KMS-11 (cell line): ENCODE data around the gene MGAT5B.

Experiments used
- H2AFZ ChIP-seq: fragments of 200-600 bp; sonication (generic); 2 replicates; pipeline ENCODE4 v1.6.1; 2016; ENCODE audit warnings: antibody characterized with exemption, mixed run types, low read depth
- H3K27ac ChIP-seq: fragments of 200-600 bp; sonication (generic); 2 replicates; pipeline ENCODE4 v1.6.1; 2016; ENCODE audit warnings: mild to moderate bottlenecking, mixed run types
- H3K27me3 ChIP-seq: fragments of 200-600 bp; sonication (generic); 2 replicates; pipeline ENCODE4 v1.6.1; 2017; ENCODE audit warnings: mild to moderate bottlenecking, low read depth, mixed run types, moderate library complexity; ENCODE audit not compliant: insufficient read depth
- H3K36me3 ChIP-seq: fragments of 200-600 bp; sonication (generic); 2 replicates; pipeline ENCODE4 v1.6.1; 2017; ENCODE audit warnings: mild to moderate bottlenecking, mixed run types; ENCODE audit not compliant: insufficient read depth
- H3K4me1 ChIP-seq: fragments of 200-600 bp; sonication (generic); 2 replicates; pipeline ENCODE4 v1.6.1; 2016; ENCODE audit warnings: mild to moderate bottlenecking, low read depth, mixed run types; ENCODE audit not compliant: poor library complexity, severe bottlenecking
- H3K4me2 ChIP-seq: fragments of 200-600 bp; sonication (generic); 2 replicates; pipeline ENCODE4 v1.7.0; 2016; ENCODE audit warnings: mild to moderate bottlenecking, mixed run types
- H3K4me3 ChIP-seq: fragments of 200-600 bp; sonication (generic); IDR thresholded peaks from 2 replicates; pipeline ENCODE4 v1.6.1; 2017; ENCODE audit warnings: low read depth, low read length, mixed read lengths; ENCODE audit not compliant: insufficient read depth
- H3K79me2 ChIP-seq: fragments of 200-600 bp; sonication (generic); 2 replicates; pipeline ENCODE4 v1.6.1; 2016; ENCODE audit warnings: low read depth, mixed run types; ENCODE audit not compliant: insufficient read depth
- H3K9ac ChIP-seq: fragments of 200-600 bp; sonication (generic); 2 replicates; pipeline ENCODE4 v1.6.1; 2016; ENCODE audit warnings: mild to moderate bottlenecking, mixed run types
- H4K20me1 ChIP-seq: fragments of 200-600 bp; sonication (generic); 2 replicates; pipeline ENCODE4 v1.6.1; 2016; ENCODE audit warnings: mild to moderate bottlenecking, mixed run types; ENCODE audit not compliant: insufficient read depth
- TF ChIP-seq, protein P1 (sequence below): fragments of 200-600 bp; sonication (generic); conservative IDR thresholded peaks from 2 replicates; pipeline ENCODE4 v1.6.1; 2017; ENCODE audit warnings: low read depth, mild to moderate bottlenecking, antibody characterized with exemption, low read length, moderate library complexity, mixed read lengths

The MGAT5B gene

GRCh38 chr17:76864024-76864423 lies 4.2 kb upstream of the MGAT5B start:
- Histone ChIP-seq H3K79me2 (no peaks in the 10 kb centered on the region), H3K27ac (no peak overlapping the region), H3K4me1 (peaks cover 7% of the 10 kb centered on the region), H2AFZ (no peak overlapping the region), H3K4me2 (no peak overlapping the region), H3K9ac (no peak overlapping the region), H4K20me1 (no peaks in the 10 kb centered on the region), H3K36me3 (no peaks in the 10 kb centered on the region), H3K27me3 (no peaks in the 10 kb centered on the region; the same call in 1 of the 2 replicates), H3K4me3 (no peak overlapping the region)
- TF ChIP-seq, protein P1, sequence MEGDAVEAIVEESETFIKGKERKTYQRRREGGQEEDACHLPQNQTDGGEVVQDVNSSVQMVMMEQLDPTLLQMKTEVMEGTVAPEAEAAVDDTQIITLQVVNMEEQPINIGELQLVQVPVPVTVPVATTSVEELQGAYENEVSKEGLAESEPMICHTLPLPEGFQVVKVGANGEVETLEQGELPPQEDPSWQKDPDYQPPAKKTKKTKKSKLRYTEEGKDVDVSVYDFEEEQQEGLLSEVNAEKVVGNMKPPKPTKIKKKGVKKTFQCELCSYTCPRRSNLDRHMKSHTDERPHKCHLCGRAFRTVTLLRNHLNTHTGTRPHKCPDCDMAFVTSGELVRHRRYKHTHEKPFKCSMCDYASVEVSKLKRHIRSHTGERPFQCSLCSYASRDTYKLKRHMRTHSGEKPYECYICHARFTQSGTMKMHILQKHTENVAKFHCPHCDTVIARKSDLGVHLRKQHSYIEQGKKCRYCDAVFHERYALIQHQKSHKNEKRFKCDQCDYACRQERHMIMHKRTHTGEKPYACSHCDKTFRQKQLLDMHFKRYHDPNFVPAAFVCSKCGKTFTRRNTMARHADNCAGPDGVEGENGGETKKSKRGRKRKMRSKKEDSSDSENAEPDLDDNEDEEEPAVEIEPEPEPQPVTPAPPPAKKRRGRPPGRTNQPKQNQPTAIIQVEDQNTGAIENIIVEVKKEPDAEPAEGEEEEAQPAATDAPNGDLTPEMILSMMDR = no peak

- no peaks in the 10 kb centered on the region for H3K79me2 ChIP-seq
- H3K27ac ChIP-seq = no peak overlapping the region
- no peak overlapping the region for H3K9ac ChIP-seq
- no peak overlapping the region for H3K4me2 ChIP-seq
- H3K27me3 ChIP-seq = no peaks in the 10 kb centered on the region; the same call in 1 of the 2 replicates
- peaks cover 7% of the 10 kb centered on the region for H3K4me1 ChIP-seq
- H3K4me3 ChIP-seq = no peak overlapping the region
- no peaks in the 10 kb centered on the region for H3K36me3 ChIP-seq
- no peak overlapping the region for H2AFZ ChIP-seq
- H4K20me1 ChIP-seq = no peaks in the 10 kb centered on the region
- TF ChIP-seq, protein P1 = no peak
Measured at GRCh38 chr17:76865174-76865573, 3.0 kb upstream of the MGAT5B start.

DNA sequence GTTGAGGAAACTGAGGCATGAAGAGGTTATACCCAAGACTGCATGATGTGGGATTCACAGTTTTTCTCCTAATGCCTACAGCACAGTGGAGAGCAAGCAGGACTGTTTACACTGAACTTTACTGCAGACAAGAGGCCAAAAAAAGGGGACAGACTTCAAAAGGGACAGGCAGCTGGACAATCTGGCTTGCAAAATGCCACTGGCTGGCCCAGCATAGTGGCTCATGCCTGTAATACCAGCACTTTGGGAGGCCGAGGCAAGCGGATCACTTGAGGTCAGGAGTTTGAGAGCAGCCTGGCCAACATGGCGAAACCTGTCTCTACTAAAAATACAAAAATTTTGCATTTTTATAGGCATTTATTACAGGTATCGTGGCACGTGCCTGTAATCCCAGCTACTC lies 2.0 kb upstream of the MGAT5B start:
- H3K79me2 ChIP-seq = no peaks in the 10 kb centered on the region
- TF ChIP-seq, protein P1 = no peak
- no peak overlapping the region for H3K9ac ChIP-seq
- no peaks in the 10 kb centered on the region for H4K20me1 ChIP-seq
- no peaks in the 10 kb centered on the region for H3K36me3 ChIP-seq
- H2AFZ ChIP-seq = no peak overlapping the region
- no peak overlapping the region for H3K4me3 ChIP-seq
- peaks cover 15% of the 10 kb centered on the region for H3K4me1 ChIP-seq
- H3K4me2 ChIP-seq = no peak overlapping the region
- no peak overlapping the region for H3K27ac ChIP-seq
- no peaks in the 10 kb centered on the region; the same call in 1 of the 2 replicates for H3K27me3 ChIP-seq

DNA sequence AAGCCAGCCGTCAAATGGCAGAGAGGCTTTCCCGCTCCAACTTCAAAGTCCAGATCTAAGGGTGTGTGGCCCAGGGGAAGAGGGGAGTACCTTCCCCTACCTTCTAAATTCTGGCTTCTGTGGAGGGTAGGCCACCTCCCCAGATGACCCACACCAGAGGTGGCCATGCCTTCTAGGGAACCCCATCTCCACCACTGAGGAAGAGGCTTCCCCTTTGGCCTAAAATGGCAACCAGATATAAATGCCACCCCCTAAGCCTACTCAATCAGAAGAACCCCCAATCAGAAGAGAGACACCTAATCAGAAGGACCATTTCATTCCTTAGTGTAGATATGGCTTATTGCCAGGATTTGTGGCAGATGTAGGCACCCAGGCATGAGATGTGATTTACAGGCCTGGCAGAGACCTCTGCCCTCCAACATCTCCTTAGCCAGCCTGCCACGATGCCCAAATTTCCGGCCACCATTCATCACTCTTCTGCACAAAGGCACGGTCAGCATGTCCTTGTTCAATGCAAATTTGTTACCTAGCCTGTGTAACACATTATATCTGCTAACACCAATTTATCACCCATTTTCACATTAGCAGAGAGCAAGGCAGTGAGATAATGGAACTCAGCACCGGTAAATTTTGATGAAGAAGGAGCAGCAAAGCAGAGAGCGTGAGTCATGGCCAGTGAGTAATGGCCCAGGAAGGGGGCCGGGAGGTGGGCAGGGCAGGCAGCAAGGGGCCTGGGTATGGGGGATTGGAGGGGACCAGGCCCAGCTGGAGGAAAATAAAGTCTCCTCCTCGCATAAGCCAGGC lies 1.2 kb upstream of the MGAT5B start:
- no peak overlapping the region for H3K9ac ChIP-seq
- H3K79me2 ChIP-seq = no peaks in the 10 kb centered on the region
- no peaks in the 10 kb centered on the region for H4K20me1 ChIP-seq
- no peak overlapping the region for H3K4me2 ChIP-seq
- H3K27me3 ChIP-seq = no peaks in the 10 kb centered on the region; the same call in 1 of the 2 replicates
- TF ChIP-seq, protein P1 = no peak
- no peak overlapping the region for H2AFZ ChIP-seq
- peaks cover 23% of the 10 kb centered on the region for H3K4me1 ChIP-seq
- no peak overlapping the region for H3K27ac ChIP-seq
- no peak overlapping the region for H3K4me3 ChIP-seq
- H3K36me3 ChIP-seq = no peaks in the 10 kb centered on the region
